Ectodermal cell (in vitro differentiated cells): ENCODE data around the gene S1PR2.
A peak's percentile ranks its signal among the peaks of the same experiment; 100 is the strongest.
"Not testable (repeated sequence)": the region's sequence is repeated elsewhere in the genome, so short reads cannot be mapped to it uniquely, and the experiment has no call there.

Experiments used
- H3K27ac ChIP-seq: 2 replicates; pipeline ENCODE4 v1.7.0; 2013; ENCODE audit warnings: mild to moderate bottlenecking, low read depth, low read length; ENCODE audit not compliant: insufficient read depth, poor library complexity, severe bottlenecking
- H3K27me3 ChIP-seq: 2 replicates; pipeline ENCODE4 v1.7.0; 2013; ENCODE audit warnings: mild to moderate bottlenecking, low read length; ENCODE audit not compliant: insufficient read depth, control insufficient read depth, poor library complexity, severe bottlenecking
- H3K36me3 ChIP-seq: one replicate; pipeline ENCODE4 v1.7.0; 2013; ENCODE audit warnings: low read length; ENCODE audit not compliant: control insufficient read depth, insufficient read depth
- H3K4me1 ChIP-seq: one replicate; pipeline ENCODE4 v1.7.0; 2013; ENCODE audit warnings: low read length; ENCODE audit not compliant: control insufficient read depth, insufficient read depth
- H3K4me3 ChIP-seq: 2 replicates; pipeline ENCODE4 v1.7.0; 2013; ENCODE audit warnings: low read depth, low read length, control low read depth; ENCODE audit not compliant: insufficient read depth
- H3K9me3 ChIP-seq: 2 replicates; pipeline ENCODE4 v1.7.0; 2013; ENCODE audit warnings: mild to moderate bottlenecking, low read length, moderate library complexity; ENCODE audit not compliant: control insufficient read depth
- WGBS, 2 experiments: methylation state at CpG; one replicate each; pipeline ENCODE4 v1.1.7; 2013; ENCODE audit warnings: missing lambda C conversion rate in 2 of 2; 5-methylcytosine and 5-hydroxymethylcytosine counted together

Gene S1PR2

DNA sequence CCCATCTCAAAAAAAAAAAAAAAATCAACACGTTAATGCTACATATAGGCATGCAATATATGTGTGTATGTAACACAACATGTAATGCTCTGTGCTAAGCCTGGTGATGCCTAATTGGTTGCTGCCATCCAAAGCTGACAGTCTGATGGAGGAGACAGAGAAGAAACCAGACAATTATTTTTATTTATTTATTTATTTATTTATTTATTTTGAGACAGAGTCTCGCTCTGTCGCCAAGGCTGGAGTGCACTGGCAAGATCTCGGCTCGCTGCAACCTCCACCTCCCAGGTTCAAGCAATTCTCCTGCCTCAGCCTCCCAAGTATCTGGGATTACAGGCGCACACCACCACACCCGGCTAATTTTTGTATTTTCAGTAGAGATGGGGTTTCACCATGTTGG, 4.3 kb upstream of the S1PR2 start:
- not testable (repeated sequence) for H3K9me3 ChIP-seq, H3K27me3 ChIP-seq, H3K36me3 ChIP-seq, H3K4me3 ChIP-seq, H3K27ac ChIP-seq, H3K4me1 ChIP-seq
- 94 to 95% methylated on average over 6 of the region's 7 CpGs for WGBS, 2 experiments

DNA sequence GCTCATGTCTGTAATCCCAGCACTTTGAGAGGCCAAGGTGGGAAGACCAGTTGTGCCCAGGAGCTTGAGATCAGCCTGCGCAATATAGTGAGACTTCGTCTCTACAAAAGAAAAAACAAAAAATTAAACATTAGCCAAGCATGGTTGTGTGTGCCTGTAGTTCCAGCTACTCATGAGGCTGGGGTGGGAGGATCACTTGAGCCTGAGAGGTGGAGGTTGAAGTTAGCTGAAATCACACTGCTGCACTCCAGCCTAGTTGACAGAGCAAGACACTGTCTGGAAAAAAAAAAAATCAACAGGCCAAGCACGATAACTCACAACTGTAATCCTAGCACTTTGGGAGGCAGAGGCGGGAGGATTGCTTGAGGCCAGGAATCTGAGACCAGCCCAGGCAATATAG, 3.9 kb upstream of the S1PR2 start:
- Histone ChIP-seq H3K4me1 (no peaks in the 10 kb centered on the region), H3K9me3 (no peaks in the 10 kb centered on the region), H3K27me3 (no peaks in the 10 kb centered on the region), H3K36me3 (no peaks in the 10 kb centered on the region), H3K27ac (no peak overlapping the region), H3K4me3 (no peak overlapping the region)
- 78 to 83% methylated on average over 4 of the region's 4 CpGs for WGBS, 2 experiments

DNA sequence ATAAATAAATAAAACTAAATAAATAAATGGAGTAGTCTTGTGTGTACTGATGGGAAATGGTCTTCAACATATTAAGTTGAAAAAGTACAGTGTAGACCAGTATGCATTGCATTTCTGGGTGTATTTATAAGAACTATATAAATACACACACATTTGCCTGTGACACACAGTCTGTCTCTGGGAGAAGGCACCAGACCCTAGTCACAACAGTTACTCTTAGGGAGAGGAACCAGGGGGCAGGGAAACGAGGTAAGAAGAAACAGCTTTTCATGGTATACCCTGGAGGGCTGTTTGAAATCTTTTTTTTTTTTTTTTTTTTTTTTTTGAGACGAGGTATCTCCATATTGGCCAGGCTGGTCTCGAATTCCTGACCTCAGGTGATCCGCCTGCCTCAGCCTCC, 2.8 kb upstream of the S1PR2 start:
- WGBS, 2 experiments: 83 to 85% methylated on average over 4 of the region's 4 CpGs
- H3K4me3 ChIP-seq: no peak overlapping the region

DNA sequence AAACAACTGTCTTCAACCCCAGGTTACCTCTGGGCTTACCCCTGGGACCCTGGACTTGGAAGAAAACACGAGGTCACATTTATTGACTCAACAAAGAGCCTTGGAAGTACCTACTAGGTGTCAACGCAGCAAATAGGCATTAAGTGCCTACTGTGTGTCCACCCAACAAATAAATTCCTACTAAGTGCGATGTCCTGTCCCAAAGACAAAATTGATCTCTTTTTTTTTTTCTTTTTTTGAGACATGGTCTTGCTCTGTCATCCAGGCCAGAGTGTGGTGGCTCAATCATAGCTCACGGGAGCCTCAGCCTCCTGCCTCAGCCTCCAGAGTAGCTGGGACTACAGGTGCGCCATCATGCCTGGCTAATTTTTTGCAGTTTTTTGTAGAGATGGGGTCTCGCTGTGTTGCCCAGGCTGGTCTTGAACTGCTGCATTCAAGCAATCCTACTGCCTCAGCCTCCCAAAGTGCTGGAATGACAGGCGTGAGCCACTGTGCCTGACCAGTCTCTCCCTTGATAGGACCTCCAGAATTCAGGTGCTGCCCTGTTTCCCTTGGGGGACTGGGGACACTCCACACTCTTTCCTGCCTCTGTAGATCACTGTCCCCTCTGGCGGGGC, 589 bp upstream of the S1PR2 start:
- H3K4me3 ChIP-seq: peak overlapping the region; percentile 70
- no peak overlapping the region for H3K27ac ChIP-seq
- no peaks in the 10 kb centered on the region for H3K9me3 ChIP-seq
- H3K36me3 ChIP-seq: no peaks in the 10 kb centered on the region
- peaks cover 3% of the 10 kb centered on the region for H3K4me1 ChIP-seq
- H3K27me3 ChIP-seq: no peaks in the 10 kb centered on the region
- 76 to 78% methylated on average over 8 of the region's 8 CpGs for WGBS, 2 experiments

More for the DNA sequence above, 2.8 kb upstream of the S1PR2 start:
- no peaks in the 10 kb centered on the region for H3K9me3 ChIP-seq
- no peaks in the 10 kb centered on the region for H3K36me3 ChIP-seq
- no peak overlapping the region for H3K27ac ChIP-seq
- H3K27me3 ChIP-seq: no peaks in the 10 kb centered on the region
- H3K4me1 ChIP-seq: peaks cover 3% of the 10 kb centered on the region

- Histone ChIP-seq H3K4me3 (peak overlapping the region; percentile 70), H3K27me3 (no peaks in the 10 kb centered on the region), H3K4me1 (peaks cover 10% of the 10 kb centered on the region), H3K27ac (peak overlapping the region; percentile 2), H3K9me3 (no peaks in the 10 kb centered on the region), H3K36me3 (no peaks in the 10 kb centered on the region)
- WGBS, 2 experiments: 1 to 2% methylated on average over 70 of the region's 70 CpGs
Measured at GRCh38 chr19:10230173-10230860, 814 bp downstream of the S1PR2 start.

- Histone ChIP-seq H3K4me3 (no peak overlapping the region), H3K9me3 (no peaks in the 10 kb centered on the region), H3K36me3 (no peaks in the 10 kb centered on the region), H3K4me1 (peaks cover 10% of the 10 kb centered on the region), H3K27ac (no peak overlapping the region), H3K27me3 (no peaks in the 10 kb centered on the region)
- 81 to 84% methylated on average over 2 of the region's 2 CpGs for WGBS, 2 experiments
Measured at GRCh38 chr19:10228920-10229319, 2.2 kb downstream of the S1PR2 start.

DNA sequence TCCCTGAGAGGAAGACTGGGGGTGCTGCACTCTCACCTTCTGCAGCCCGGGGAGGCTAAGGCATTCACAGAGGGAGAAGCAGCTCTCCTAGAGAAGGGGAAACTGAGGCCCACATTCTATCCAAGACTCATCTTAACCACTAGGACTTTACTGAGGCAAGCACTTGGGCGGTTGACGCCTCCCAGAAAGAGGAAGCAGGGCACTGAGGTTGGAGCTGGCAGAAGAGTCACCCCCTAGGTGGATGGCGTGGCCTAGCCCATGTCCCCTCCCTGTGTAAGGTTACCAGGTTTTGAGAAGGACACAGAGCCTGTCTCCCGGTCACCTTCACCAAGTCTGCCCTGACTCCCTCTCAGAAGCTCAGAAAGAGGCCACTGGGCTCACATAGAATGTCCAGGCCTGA, 2.7 kb downstream of the S1PR2 start:
- H3K36me3 ChIP-seq: no peaks in the 10 kb centered on the region
- H3K27me3 ChIP-seq: no peaks in the 10 kb centered on the region
- peaks cover 10% of the 10 kb centered on the region for H3K4me1 ChIP-seq
- no peak overlapping the region for H3K4me3 ChIP-seq
- WGBS, 2 experiments: 94 to 97% methylated on average over 5 of the region's 5 CpGs
- no peaks in the 10 kb centered on the region for H3K9me3 ChIP-seq
- no peak overlapping the region for H3K27ac ChIP-seq

- Histone ChIP-seq H3K27ac (peak overlapping the region; percentile 68), H3K36me3 (no peaks in the 10 kb centered on the region), H3K9me3 (no peaks in the 10 kb centered on the region), H3K4me3 (no peak overlapping the region), H3K4me1 (peaks cover 10% of the 10 kb centered on the region), H3K27me3 (no peaks in the 10 kb centered on the region)
- 85% methylated on average over 28 of the region's 28 CpGs for WGBS, 2 experiments
Measured at GRCh38 chr19:10227026-10227971, 3.8 kb downstream of the S1PR2 start.

GRCh38 chr19:10226376-10227025, 4.6 kb downstream of the S1PR2 start:
- H3K4me1 ChIP-seq: peaks cover 10% of the 10 kb centered on the region
- H3K36me3 ChIP-seq: no peaks in the 10 kb centered on the region
- H3K9me3 ChIP-seq: no peaks in the 10 kb centered on the region
- peak overlapping the region; percentile 68 for H3K27ac ChIP-seq
- WGBS, 2 experiments: 60 to 65% methylated on average over 11 to 12 of the region's 13 CpGs
- no peak overlapping the region for H3K4me3 ChIP-seq
- H3K27me3 ChIP-seq: no peaks in the 10 kb centered on the region

DNA sequence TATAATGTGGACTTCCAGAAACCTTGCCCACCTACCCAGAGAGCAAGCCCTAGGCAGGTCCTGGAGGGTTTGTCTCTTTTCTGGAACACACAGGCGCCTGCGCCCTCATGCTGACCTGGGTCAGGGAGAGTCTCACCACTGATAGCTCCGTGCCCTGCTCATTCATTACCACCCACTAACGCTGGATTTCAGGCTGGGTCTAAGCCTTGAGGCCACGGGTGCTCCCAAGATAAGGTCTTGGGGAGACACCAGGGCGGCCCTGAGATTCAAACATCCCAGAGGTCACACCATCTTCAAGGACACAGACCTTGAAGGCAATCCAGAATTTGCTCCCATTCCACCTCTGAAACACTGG, 5.1 kb downstream of the S1PR2 start:
- Histone ChIP-seq H3K9me3 (no peaks in the 10 kb centered on the region), H3K27me3 (no peaks in the 10 kb centered on the region), H3K4me3 (no peak overlapping the region), H3K4me1 (peaks cover 10% of the 10 kb centered on the region), H3K27ac (peak overlapping the region; percentile 63), H3K36me3 (no peaks in the 10 kb centered on the region)
- WGBS, 2 experiments: 89 to 93% methylated on average over 6 of the region's 6 CpGs
